ENCODE data around the gene CMSS1.

The CMSS1 gene

DNA sequence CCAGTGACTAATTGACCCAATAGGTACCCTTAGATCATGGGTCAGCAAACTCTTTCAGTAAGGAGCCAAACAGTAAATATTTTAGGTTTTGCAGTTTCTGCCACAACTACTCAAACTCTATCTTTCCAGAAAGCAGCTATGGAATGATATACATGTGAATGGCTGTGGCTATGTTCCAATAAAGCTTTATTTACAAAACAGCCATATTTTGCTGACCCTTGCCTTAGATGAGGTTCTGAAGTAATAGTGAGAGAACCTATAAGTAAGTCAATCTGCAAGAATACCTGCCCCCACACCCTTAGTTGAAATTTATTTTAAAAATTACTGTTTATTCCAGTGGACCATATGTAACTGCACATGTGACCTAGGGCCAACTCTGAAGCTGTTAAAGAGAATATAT lies 134.0 kb downstream of the CMSS1 start (continued):
- TF ChIP-seq, protein P1, sequence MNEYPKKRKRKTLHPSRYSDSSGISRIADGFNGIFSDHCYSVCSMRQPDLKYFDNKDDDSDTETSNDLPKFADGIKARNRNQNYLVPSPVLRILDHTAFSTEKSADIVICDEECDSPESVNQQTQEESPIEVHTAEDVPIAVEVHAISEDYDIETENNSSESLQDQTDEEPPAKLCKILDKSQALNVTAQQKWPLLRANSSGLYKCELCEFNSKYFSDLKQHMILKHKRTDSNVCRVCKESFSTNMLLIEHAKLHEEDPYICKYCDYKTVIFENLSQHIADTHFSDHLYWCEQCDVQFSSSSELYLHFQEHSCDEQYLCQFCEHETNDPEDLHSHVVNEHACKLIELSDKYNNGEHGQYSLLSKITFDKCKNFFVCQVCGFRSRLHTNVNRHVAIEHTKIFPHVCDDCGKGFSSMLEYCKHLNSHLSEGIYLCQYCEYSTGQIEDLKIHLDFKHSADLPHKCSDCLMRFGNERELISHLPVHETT (tag by site-specific recombination; IDR thresholded peaks at IDR 0.05), result no peak

DNA sequence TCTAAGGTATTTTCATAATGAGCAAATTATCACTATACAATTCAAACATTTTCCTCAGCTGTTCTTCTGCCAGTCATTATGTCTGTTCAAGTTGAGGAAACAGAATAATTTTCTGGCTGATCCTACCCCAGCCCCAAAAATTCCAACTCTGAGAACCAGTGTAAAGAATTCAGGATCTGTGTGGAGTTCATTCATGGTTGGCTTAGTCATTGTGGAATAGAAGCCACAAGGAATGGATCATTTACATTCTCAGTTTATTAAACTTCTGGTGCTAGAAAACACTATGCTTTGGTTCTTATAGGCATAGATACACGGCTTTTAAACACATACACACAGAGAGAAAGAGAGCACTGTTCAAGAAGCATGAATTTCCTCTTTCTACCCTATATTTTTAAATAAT lies 134.6 kb downstream of the CMSS1 start:
- CTCF ChIA-PET, result interaction anchor here (0.5 kb wide), 1 partner anchor 60 kb away, joined by 5 read pairs; no protein-coding TSS in a partner anchor
- H3K9me3 ChIP-seq (ENCODE audit: control insufficient read depth, insufficient read depth, low read depth, low read length), result no peaks in the 10 kb centered on the region
- no peak overlapping the region for H3K4me3 ChIP-seq (ENCODE audit: low read depth, low read length)
- TF ChIP-seq ZNF394 (tag by site-specific recombination; IDR thresholded peaks at IDR 0.05; ENCODE audit: borderline replicate concordance) (no peak), YY2 (tag by site-specific recombination; IDR thresholded peaks at IDR 0.05) (no peak), ZNF548 (tag by site-specific recombination; IDR thresholded peaks at IDR 0.05) (no peak), ZNF239 (tag by site-specific recombination; IDR thresholded peaks at IDR 0.05) (no peak), EGR2 (tag by site-specific recombination; IDR thresholded peaks at IDR 0.05; ENCODE audit: low read depth) (no peak), ZNF48 (tag by site-specific recombination; IDR thresholded peaks at IDR 0.05) (no peak), ZNF529 (tag by site-specific recombination; IDR thresholded peaks at IDR 0.05; ENCODE audit: insufficient replicate concordance) (no peak), ZNF558 (tag by site-specific recombination; IDR thresholded peaks at IDR 0.05) (no peak), GLI2 (tag by site-specific recombination; IDR thresholded peaks at IDR 0.05; ENCODE audit: borderline replicate concordance, low read depth) (no peak), ZNF843 (tag by site-specific recombination; IDR thresholded peaks at IDR 0.05) (no peak), ZNF2 (tag by site-specific recombination; IDR thresholded peaks at IDR 0.05) (no peak), SP3 (tag by site-specific recombination; IDR thresholded peaks at IDR 0.05) (no peak)
- TF ChIP-seq, protein P2, sequence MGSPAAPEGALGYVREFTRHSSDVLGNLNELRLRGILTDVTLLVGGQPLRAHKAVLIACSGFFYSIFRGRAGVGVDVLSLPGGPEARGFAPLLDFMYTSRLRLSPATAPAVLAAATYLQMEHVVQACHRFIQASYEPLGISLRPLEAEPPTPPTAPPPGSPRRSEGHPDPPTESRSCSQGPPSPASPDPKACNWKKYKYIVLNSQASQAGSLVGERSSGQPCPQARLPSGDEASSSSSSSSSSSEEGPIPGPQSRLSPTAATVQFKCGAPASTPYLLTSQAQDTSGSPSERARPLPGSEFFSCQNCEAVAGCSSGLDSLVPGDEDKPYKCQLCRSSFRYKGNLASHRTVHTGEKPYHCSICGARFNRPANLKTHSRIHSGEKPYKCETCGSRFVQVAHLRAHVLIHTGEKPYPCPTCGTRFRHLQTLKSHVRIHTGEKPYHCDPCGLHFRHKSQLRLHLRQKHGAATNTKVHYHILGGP (tag by site-specific recombination; IDR thresholded peaks at IDR 0.05), result no peak
- TF ChIP-seq, protein P3, sequence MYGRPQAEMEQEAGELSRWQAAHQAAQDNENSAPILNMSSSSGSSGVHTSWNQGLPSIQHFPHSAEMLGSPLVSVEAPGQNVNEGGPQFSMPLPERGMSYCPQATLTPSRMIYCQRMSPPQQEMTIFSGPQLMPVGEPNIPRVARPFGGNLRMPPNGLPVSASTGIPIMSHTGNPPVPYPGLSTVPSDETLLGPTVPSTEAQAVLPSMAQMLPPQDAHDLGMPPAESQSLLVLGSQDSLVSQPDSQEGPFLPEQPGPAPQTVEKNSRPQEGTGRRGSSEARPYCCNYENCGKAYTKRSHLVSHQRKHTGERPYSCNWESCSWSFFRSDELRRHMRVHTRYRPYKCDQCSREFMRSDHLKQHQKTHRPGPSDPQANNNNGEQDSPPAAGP (tag by site-specific recombination; IDR thresholded peaks at IDR 0.05), result no peak
- TF ChIP-seq, protein P4, sequence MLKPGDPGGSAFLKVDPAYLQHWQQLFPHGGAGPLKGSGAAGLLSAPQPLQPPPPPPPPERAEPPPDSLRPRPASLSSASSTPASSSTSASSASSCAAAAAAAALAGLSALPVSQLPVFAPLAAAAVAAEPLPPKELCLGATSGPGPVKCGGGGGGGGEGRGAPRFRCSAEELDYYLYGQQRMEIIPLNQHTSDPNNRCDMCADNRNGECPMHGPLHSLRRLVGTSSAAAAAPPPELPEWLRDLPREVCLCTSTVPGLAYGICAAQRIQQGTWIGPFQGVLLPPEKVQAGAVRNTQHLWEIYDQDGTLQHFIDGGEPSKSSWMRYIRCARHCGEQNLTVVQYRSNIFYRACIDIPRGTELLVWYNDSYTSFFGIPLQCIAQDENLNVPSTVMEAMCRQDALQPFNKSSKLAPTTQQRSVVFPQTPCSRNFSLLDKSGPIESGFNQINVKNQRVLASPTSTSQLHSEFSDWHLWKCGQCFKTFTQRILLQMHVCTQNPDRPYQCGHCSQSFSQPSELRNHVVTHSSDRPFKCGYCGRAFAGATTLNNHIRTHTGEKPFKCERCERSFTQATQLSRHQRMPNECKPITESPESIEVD (tag by site-specific recombination; IDR thresholded peaks at IDR 0.05), result no peak
- no peak overlapping the region for H3K27ac ChIP-seq (ENCODE audit: extremely low read depth, low read depth, low read length)
- POLR2A ChIA-PET, result no interaction called here
- no peaks in the 10 kb centered on the region; the same call in none of the 2 replicates for H3K4me1 ChIP-seq (ENCODE audit: control insufficient read depth, insufficient read depth, low read length)
- H3K36me3 ChIP-seq (ENCODE audit: control insufficient read depth in 2 of 2, insufficient read depth in 1 of 2, low read length in 2 of 2), result no peaks in the 10 kb centered on the region

DNA sequence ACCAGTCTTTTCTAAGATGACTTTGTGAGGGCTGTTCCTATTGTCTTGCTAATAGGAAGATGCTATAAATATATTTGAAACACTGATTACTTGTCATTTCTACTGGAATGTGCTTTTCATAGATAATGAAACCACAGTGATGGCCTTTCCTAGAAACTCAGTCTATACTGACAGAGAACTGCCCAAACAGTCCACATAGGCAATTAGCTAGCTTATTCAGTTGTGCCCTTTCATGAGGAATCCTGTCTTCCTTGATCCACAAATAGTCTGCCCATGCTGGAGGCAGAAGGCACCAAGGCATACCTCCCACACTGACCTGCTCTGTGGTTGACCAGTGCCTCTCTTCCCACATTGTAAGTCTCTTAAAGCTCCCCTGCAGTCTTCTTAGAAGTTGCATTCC lies 135.9 kb downstream of the CMSS1 start:
- no peaks in the 10 kb centered on the region for H3K9me3 ChIP-seq (ENCODE audit: control insufficient read depth, insufficient read depth, low read depth, low read length)
- POLR2A ChIA-PET, result no interaction called here
- H3K36me3 ChIP-seq (ENCODE audit: control insufficient read depth in 2 of 2, insufficient read depth in 1 of 2, low read length in 2 of 2), result no peaks in the 10 kb centered on the region
- CTCF ChIA-PET, result no interaction called here
- no peak overlapping the region for H3K4me3 ChIP-seq (ENCODE audit: low read depth, low read length)
- H3K4me1 ChIP-seq (ENCODE audit: control insufficient read depth, insufficient read depth, low read length), result no peaks in the 10 kb centered on the region
- no peak overlapping the region for H3K27ac ChIP-seq (ENCODE audit: extremely low read depth, low read depth, low read length)
- TF ChIP-seq ZNF623 (tag by site-specific recombination; IDR thresholded peaks at IDR 0.05), result no peak
- no peak for TF ChIP-seq ZBTB21 (tag by site-specific recombination; IDR thresholded peaks at IDR 0.05)
- no peak for TF ChIP-seq ZNF324 (tag by site-specific recombination; IDR thresholded peaks at IDR 0.05)
- TF ChIP-seq ZNF837 (tag by site-specific recombination; IDR thresholded peaks at IDR 0.05), result no peak
- TF ChIP-seq ZBTB48 (tag by site-specific recombination; IDR thresholded peaks at IDR 0.05), result no peak
- TF ChIP-seq, protein P5, sequence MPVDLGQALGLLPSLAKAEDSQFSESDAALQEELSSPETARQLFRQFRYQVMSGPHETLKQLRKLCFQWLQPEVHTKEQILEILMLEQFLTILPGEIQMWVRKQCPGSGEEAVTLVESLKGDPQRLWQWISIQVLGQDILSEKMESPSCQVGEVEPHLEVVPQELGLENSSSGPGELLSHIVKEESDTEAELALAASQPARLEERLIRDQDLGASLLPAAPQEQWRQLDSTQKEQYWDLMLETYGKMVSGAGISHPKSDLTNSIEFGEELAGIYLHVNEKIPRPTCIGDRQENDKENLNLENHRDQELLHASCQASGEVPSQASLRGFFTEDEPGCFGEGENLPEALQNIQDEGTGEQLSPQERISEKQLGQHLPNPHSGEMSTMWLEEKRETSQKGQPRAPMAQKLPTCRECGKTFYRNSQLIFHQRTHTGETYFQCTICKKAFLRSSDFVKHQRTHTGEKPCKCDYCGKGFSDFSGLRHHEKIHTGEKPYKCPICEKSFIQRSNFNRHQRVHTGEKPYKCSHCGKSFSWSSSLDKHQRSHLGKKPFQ (tag by site-specific recombination; IDR thresholded peaks at IDR 0.05), result no peak
- no peak for TF ChIP-seq ZNF132 (tag by site-specific recombination; IDR thresholded peaks at IDR 0.05; ENCODE audit: borderline replicate concordance)
- no peak for TF ChIP-seq KLF8 (tag by site-specific recombination; IDR thresholded peaks at IDR 0.05)
- TF ChIP-seq GLIS2 (tag by site-specific recombination; IDR thresholded peaks at IDR 0.05), result no peak
- TF ChIP-seq, protein P6, sequence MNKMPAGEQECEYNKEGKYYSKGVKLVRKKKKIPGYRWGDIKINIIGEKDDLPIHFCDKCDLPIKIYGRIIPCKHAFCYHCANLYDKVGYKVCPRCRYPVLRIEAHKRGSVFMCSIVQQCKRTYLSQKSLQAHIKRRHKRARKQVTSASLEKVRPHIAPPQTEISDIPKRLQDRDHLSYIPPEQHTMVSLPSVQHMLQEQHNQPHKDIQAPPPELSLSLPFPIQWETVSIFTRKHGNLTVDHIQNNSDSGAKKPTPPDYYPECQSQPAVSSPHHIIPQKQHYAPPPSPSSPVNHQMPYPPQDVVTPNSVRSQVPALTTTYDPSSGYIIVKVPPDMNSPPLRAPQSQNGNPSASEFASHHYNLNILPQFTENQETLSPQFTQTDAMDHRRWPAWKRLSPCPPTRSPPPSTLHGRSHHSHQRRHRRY (tag by site-specific recombination; IDR thresholded peaks at IDR 0.05), result no peak
- no peak for TF ChIP-seq ZNF416 (tag by site-specific recombination; IDR thresholded peaks at IDR 0.05)
- TF ChIP-seq ZSCAN23 (tag by site-specific recombination; IDR thresholded peaks at IDR 0.05), result no peak
